ENCODE results near the gene RASGRP2.

The RASGRP2 gene

GRCh38 chr11:64726211-64726641, 17.7 kb downstream of the RASGRP2 start:
- no peak overlapping the region for H3K4me3 ChIP-seq (ENCODE audit: low read depth, low read length)
- TF ChIP-seq, protein P1, sequence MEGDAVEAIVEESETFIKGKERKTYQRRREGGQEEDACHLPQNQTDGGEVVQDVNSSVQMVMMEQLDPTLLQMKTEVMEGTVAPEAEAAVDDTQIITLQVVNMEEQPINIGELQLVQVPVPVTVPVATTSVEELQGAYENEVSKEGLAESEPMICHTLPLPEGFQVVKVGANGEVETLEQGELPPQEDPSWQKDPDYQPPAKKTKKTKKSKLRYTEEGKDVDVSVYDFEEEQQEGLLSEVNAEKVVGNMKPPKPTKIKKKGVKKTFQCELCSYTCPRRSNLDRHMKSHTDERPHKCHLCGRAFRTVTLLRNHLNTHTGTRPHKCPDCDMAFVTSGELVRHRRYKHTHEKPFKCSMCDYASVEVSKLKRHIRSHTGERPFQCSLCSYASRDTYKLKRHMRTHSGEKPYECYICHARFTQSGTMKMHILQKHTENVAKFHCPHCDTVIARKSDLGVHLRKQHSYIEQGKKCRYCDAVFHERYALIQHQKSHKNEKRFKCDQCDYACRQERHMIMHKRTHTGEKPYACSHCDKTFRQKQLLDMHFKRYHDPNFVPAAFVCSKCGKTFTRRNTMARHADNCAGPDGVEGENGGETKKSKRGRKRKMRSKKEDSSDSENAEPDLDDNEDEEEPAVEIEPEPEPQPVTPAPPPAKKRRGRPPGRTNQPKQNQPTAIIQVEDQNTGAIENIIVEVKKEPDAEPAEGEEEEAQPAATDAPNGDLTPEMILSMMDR (IDR thresholded peaks at IDR 0.05; ENCODE audit: borderline replicate concordance, insufficient read depth, low read depth, low read length), result no peak

- H3K4me3 ChIP-seq (ENCODE audit: low read depth, low read length), result no peak overlapping the region
- TF ChIP-seq, protein P1 (IDR thresholded peaks at IDR 0.05; ENCODE audit: borderline replicate concordance, insufficient read depth, low read depth, low read length), result no peak
These were observed 18.9 kb downstream of the RASGRP2 start for GRCh38 chr11:64724863-64725532.

DNA sequence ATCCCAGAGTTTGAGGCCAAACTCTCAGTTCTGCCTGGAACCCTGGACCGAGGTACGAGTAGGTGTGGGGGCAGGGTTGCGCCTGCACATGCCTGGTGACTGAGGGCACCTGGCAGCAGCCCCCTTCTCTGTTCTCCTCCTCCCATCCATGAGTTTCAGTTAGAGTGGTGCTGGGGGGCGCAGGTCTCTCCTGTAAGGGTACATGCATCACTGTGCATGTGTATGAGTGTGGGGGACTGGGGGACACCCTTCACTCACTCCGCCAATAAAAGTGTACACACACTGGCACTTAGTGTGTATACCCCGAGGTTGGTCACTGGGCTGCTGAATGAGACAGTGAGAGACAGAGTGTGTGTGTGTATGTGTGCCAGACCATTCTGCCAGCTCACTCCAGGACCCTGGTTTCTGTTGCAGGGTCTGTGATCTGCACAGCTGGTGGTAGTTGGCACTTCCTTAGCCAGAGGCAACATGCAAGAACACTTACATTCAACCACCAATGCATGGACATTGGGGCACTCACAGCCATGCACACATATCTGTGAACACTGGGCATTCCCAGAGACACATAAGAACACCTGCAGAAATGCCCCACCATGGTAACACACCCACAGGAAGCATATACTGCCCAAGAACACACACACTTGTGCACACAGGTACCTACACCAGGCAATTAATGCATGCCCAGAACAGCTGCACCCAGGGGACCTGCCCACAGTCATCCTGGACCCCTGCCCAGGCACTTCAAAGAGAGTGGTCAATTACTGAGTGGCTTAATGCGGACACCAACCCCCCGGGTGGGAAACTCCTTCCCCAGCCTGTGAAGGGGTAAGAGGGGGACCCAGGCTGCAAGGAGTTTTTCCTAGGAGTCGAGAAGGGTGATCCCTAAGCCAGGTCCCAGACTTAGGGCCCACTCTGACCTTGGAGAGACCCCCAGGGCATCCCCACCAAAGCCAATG, 19.8 kb downstream of the RASGRP2 start:
- TF ChIP-seq, protein P1 (IDR thresholded peaks at IDR 0.05; ENCODE audit: borderline replicate concordance, insufficient read depth, low read depth, low read length), result no peak
- peak overlapping the region; percentile 67 for H3K4me3 ChIP-seq (ENCODE audit: low read depth, low read length)

DNA sequence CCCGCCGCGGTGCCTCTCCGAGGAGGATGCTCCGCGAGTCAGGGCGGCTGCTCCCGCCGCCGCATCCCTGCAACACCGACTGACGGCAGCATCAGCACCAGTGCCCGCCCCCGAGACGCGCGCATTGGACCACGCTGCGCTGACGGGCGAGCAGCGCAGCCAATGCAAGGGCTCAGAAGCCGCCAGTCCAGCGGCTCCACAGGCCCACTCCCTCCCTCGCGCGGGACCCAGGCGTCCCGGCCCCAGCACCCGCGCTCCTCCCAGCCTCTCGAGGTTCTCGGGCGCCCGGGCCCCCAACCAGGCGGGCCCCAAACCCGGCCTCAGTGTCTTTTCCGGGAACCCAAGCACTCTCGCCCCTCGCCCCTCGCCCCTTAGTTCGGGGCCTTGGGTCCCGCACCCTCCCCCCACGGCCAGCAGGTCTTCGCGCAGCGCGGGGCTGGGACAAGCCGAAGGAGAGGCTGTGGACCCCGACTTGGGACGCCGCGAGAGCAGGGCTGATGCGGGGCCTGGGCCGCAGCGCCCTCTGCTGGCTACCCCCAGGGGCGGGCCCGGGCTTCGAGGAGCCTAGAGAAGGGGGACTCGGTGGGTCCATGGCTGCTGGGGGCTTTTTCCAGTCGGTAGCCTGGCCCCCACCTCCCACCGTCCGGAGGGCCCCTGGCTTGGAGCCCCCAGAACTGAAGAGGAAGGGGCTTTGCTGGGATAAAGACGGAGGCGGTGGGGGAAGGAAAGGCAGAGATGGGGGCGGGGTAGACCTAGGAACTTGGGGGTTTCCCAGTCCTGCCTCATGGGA, 20.6 kb downstream of the RASGRP2 start, which contains the start of gene NRXN2:
TSS of gene NRXN2 (minus strand) at position 81 of the 790 bp plus-strand sequence. CDS start 9,498 bp downstream, outside the sequence.
- TF ChIP-seq, protein P1 (IDR thresholded peaks at IDR 0.05; ENCODE audit: borderline replicate concordance, insufficient read depth, low read depth, low read length), result peak; percentile 99
- H3K4me3 ChIP-seq (ENCODE audit: low read depth, low read length), result peak within 1 kb of the TSS; percentile 67

DNA sequence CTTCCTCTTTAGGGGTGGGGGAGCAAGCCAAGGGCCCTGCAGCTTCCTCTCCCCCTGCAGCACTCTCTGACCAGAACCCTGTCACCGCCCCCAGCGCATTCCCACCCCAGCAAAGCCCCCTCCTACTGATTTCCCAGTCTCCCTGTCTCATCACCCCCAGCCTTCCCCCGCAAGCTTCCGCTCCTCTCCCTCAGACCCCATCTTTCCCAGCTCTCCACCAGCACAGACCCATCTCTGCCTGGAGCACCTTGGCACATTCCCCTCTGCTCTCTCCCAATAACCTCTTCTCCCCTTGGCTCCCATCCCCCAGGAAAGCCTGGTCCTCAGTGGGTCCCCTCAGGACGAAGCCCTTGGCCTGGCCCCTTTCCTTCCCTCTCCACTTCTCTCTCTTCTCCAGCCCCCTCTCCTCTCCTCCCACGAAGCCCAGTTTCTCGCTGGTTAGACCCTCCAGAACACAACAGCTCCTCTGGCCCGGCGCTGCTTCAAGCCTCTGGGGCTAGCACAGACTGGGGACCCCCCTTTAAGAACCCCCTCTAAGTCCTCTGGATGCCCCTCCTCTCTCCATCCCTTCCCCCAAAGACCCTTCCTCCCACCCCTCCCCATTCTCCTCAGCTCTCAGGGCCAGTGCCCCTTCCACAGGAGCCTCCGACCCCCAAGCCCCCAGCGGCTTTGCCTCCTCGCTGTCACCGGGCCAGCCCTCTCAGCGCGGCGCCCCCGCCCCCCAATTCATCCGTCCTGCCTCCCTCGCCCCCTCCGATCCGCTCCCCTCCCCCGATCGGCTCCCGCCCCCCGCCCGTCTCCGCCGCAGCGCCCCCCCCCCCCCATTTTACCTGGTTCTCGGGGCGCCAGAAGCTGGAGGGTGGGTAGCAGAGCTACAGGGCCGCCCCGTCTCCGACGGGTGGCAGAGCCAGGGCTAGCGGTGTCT, 21.5 kb downstream of the RASGRP2 start:
- TF ChIP-seq, protein P1 (IDR thresholded peaks at IDR 0.05; ENCODE audit: borderline replicate concordance, insufficient read depth, low read depth, low read length), result no peak
- no peak overlapping the region for H3K4me3 ChIP-seq (ENCODE audit: low read depth, low read length)

DNA sequence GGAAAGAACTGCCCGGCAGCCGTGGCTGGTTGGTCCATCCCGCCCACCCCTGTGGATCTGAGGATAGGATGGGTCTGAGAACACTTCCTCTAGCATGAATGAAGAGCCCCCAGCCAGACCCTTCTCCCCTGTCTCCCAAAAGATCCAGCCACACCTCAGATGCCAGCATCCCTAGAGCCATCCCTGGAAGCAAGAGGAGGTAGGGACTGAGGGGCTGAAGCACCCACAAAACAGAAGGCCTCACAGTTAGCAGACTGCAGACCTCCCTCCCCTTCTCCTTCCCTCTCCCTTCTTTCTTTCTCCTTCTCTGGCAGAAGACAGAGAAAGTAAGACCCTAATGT, 22.6 kb downstream of the RASGRP2 start:
- TF ChIP-seq, protein P1 (IDR thresholded peaks at IDR 0.05; ENCODE audit: borderline replicate concordance, insufficient read depth, low read depth, low read length), result no peak

More for the DNA sequence above, 22.6 kb downstream of the RASGRP2 start:
- no peak overlapping the region for H3K4me3 ChIP-seq (ENCODE audit: low read depth, low read length)
